ENCODE data around the gene MEIS3.

Gene MEIS3

GRCh38 chr19:47358936-47359335 is 60.4 kb downstream of the MEIS3 start:
- H3K4me3 ChIP-seq (ENCODE audit: low read depth, low read length), result no peak overlapping the region
- TF ChIP-seq CTCF (IDR thresholded peaks at IDR 0.05; ENCODE audit: low read depth, low read length), result no peak

GRCh38 chr19:47357788-47358680 is 61.3 kb downstream of the MEIS3 start:
- no peak for TF ChIP-seq CTCF (IDR thresholded peaks at IDR 0.05; ENCODE audit: low read depth, low read length)
- no peak overlapping the region for H3K4me3 ChIP-seq (ENCODE audit: low read depth, low read length)

- no peak overlapping the region for H3K4me3 ChIP-seq (ENCODE audit: low read depth, low read length)
- no peak for TF ChIP-seq CTCF (IDR thresholded peaks at IDR 0.05; ENCODE audit: low read depth, low read length)
These were observed 62.4 kb downstream of the MEIS3 start for GRCh38 chr19:47356900-47357299.

- H3K4me3 ChIP-seq (ENCODE audit: low read depth, low read length), result no peak overlapping the region
- TF ChIP-seq CTCF (IDR thresholded peaks at IDR 0.05; ENCODE audit: low read depth, low read length), result no peak
These were observed 66.0 kb downstream of the MEIS3 start for GRCh38 chr19:47353307-47353712.

All from WI38 (cell line).